HG03439 (cell line): ENCODE results near the gene SCFD2.
"Not testable (repeated sequence)": the region's sequence is repeated elsewhere in the genome, so short reads cannot be mapped to it uniquely, and the experiment has no call there.

ENCODE experiments used
- ATAC-seq: cut with Tn5 transposase; IDR thresholded peaks from one replicate; pipeline ENCODE4 v1.9.1; 2021; ENCODE audit warnings: mild to moderate bottlenecking, moderate library complexity; ENCODE audit not compliant: unreplicated experiment

Gene SCFD2

DNA sequence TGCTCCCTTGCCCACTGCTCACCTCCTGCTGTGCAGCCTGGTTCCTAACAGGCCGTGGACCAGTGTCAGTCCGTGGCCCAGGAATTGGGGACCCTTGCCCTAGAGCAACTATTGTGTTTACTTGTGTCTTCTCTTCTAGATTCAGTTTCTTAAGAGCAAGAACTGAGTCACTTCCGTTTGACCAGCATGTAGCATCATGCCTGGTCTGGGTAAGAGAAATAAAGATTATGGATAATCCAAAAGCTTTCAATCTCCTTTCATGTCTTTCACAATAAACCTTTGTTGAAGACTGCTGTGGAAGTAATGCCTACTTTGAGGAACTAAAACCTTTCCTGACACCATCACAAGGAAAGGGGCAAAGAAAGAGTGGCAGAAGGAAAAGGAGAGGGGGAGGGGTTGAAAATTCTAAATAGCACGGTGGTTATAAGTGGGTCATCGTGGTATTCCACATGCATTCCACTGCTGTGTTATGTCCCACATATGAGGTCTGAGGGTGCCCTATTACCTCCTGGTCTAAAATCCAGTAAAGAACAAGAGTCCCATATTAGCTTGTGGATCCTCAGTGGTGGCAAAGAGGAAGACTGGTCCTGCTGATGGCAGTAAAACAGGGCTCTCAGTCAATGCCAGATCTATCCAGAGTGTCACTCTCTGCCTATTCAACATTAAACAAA lies 370.4 kb downstream of the SCFD2 start:
- no peak for ATAC-seq

DNA sequence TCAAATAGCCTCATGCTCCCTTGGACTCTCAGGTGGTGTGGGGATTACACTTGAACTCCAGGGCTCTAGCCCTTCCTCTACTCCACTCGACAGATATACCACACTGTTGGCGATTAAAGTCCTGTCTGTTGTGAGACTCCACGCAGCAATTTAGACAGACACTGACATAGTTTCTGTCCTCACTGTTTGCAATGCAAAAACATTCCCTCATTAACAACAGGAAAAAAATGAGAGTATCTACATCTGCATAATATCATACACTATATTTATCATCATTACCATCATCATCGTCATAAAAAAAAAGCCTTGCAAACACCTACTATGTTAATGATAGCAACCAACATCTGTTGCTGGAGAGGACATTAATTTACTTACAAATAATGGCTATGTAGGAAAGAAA lies 371.3 kb downstream of the SCFD2 start:
- ATAC-seq: no peak

DNA sequence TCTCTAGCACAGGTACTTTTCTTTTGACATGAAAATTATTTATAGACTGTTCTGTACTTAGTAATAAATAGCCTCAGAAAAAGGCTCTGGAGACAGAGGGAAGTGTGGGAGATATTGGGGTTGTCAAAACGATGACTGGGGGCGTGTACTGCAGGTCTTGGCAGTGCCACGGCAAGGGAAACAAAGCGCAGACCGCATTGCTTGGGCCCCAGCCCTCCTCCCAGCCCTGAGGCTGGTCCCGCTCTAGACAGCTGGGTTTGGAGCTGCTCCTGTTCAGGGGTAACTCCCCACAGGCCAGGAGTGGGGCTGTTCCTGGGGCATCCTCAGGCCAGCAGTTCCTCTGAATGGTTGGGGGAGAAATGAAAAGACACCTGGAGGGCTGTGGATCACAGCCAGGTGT lies 372.1 kb downstream of the SCFD2 start:
- no peak for ATAC-seq

DNA sequence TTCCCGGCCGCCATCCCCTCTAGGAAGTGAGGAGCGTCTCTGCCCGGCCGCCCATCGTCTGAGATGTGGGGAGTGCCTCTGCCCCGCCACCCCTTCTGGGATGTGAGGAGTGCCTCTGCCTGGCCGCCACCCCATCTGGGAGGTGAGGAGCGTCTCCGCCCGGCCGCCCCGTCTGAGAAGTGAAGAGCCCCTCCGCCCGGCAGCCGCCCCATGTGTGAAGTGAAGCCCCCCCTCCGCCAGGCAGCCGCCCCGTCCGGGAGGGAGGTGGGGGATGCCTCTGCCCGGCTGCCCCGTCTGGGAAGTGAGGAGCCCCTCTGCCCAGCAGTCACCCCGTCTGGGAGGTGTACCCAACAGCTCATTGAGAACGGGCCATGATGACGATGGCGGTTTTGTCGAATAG lies 373.3 kb downstream of the SCFD2 start:
- not testable (repeated sequence) for ATAC-seq

DNA sequence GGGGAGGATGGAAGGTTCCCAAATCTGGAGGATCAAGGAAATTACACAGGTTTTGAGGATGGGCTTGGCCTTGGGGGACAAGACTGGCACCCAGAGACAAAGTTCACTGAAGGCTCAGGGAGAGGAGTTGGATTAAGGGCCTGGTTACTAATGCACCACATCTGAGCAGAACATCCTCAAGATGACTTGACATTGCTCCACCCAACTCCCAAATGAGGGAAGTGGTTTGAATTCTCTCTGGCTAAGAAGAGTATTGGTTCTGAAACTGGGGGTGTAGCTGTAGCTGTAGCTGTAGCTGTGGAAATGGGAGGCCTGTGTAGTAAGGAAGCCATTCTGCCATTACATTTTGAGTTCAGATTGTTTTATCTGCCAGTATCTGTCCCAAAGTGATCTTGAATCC lies 374.4 kb downstream of the SCFD2 start:
- no peak for ATAC-seq

DNA sequence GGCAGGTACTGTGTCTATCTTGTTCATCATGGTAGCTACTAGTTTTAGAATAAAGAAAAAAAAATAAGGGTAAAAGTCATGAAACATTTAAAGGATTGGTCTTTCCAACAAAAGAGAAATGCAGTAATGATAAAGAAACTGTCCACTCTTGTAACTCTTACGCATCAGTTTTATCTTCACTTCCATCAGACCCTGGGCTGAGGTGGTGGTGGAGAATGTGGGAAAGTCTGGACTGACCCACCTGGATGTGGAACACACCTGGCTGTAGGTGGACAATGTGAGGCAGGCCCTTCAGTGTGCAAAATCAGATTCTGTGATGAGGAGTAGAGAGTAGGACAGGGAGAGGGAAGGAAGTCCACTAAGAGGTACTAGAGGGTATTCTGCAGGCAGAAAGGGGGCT lies 375.2 kb downstream of the SCFD2 start:
- no peak for ATAC-seq

DNA sequence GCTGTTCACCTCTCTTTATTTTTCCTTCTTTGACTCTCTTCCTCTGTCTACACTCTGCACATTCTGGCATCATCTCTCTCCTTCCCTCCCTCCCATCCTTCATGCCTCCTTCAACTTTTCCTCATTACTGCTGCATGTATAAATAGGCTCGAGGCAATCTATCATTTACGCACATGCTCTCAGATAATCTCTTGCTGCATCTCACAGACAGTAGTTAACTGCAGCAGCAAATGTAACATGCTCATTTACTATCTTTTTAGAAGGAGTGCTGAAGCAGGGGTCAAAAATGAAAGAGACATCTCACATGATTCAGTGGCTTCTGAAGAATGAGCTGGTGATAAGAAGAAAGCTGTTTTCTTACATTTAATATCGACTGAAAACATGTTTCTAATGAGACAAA lies 376.0 kb downstream of the SCFD2 start:
- no peak for ATAC-seq

DNA sequence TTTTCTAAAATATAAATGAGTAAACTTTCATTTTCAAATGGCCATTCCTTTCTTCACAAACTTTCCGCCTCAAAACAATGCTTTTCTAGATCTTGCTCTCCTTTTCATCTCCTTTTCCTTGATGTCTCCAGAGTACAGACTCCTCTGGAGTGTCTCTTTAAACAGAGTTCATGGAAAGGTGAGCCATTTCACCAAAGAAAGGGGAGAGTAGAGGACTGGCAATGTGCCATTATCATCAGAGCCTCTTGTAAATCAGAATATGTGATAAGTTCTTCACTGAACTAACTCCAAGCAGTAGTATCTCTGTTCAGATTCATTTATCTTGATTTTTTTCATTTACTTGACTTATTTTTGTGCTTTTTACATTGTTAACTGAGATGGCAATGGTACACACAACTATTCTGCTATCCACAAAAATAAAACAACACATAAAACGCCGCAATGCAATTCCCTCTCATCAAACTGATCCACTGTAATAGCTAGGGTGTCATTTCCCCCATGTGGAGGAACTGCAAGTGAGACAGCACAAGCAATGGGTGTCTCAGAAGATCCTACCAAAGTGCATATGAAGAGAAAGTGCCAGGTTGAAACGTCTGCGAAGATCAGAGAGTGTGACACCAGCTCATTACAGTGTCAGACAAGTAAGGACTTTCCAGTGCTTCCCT lies 378.3 kb downstream of the SCFD2 start:
- ATAC-seq: no peak

DNA sequence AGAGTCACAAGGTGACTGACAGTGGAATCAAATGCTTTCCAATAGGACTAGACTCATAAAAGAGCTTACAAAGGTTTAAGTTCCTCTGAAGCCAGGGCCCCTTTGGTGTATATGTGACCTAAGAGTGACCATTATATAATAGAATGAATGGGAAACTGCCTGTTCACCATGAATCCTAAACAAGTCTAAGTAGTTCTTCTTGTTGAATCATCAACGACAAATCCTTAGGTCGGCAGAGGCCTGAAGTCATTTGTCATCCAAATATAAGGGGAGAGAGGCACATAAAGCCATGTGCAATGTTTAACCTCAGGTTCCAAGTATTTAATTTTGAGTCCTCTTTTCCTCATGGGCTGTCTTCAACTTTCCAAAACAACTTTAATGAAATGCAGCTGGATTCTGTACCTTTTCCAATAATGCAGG lies 381.4 kb downstream of the SCFD2 start:
- ATAC-seq: no peak

DNA sequence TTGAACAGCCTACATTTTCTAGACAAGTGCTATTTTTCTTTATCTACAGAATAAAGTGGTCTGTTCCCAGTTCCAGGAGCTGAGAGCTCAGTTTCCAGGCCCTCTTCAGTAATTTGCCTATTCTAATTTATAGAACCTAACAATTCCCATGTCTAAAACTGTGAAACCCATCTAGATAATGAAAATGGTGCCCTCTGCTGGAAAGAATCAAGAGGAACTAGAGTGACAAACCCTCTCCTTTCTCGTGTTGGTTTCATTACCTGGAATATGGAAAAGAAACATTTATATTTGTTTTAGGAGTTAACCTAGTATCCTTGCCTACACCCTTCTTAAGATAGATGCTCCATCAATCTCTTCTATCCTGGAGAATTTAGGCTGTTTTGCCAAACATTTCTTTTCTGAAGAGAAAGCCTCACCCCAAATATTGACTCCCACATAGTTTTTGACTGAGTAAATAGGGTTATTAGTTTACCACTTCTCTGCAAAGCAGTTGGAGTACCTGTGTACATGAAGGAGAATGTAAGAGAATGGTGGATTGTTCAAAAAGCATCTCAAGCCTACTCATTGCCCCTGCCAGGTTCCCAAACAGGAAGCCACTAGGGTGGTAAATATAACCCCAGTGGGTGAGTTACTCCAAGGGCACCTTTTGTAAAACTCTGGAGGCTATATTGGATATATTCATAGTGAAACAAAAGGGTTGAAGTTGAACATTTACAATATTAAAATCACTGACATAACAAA lies 382.1 kb downstream of the SCFD2 start:
- no peak for ATAC-seq

DNA sequence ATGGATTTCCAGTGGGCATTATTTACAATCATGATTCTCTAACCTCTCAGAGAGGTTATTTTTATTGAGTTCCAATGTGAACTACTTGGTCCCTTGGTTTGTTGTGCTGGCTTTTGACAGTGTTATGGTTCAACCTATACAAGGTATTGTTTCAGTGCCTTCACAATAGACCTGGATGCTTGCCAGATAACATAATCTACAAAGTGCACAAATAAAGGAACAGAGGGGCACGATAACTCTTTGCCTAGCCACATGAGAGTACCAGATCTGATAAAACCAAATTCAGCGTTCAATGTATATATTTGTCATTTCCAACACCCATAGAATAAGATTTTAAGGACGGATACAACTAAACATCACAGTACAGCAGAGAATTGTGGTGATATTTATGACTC lies 382.9 kb downstream of the SCFD2 start:
- ATAC-seq: no peak

DNA sequence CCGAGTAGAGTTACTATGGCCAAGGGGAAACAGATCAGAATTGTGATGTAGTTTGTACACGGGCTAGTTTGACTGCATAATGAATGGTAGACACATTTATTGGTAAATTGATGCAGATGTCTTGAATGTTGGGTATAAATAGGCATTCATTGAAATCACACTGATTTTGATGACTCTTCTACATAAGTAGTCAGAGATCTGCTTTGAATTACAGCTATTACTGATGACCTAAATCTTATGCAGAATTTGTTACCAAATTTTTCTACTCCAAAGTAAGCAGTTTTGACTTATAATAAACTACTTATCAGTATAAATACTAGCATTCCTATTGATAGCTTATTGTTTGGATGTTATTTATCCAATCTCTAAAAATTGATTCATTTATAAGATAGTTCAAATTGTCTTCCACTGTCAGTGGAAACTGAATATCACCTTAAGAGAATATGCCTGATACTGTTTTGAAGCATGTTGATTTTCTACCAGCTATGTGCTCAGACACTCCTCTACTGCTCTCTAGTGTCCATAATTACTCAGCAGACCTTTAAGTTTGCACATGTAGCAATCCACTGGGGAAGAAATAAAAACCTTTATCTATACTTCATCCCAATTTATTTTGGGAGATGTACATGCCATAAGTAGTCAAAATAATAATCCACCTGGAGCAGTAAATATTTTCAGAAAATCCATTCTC lies 383.5 kb downstream of the SCFD2 start:
- ATAC-seq: no peak

DNA sequence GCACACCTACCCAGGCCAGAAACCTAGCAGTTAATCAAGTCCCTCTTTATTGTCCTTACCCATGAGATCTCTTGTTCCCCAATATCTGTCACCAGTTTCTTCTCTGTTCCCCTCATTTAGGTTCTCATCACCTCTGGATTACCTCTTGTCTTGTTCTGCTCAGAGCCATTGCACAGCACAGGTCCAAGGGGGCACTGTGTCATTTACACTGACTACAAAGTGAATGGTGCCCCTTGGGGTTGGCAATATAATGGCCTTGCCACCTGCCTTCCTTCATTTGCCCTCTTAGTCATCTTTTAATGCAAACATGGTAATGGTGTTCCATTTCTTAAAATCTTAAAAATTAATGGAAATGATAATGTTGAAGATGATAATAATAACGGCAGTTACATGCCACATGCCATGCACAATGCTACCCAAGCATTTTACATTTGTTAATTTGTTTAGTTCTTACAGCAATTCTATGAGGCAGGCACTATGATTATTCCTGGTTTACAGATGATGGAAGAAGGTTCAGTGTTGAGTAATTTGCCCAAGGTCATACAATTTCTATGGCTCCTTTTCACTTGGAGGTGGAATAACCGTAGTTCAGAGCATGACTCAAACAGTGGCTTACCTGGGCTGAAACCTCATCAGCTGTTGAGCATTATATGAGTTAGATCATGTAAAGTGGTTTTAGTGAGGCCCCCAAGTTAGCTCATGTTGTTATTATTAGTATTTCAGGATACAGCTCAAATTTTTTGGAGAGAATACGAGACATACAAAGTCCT lies 385.9 kb downstream of the SCFD2 start:
- no peak for ATAC-seq

DNA sequence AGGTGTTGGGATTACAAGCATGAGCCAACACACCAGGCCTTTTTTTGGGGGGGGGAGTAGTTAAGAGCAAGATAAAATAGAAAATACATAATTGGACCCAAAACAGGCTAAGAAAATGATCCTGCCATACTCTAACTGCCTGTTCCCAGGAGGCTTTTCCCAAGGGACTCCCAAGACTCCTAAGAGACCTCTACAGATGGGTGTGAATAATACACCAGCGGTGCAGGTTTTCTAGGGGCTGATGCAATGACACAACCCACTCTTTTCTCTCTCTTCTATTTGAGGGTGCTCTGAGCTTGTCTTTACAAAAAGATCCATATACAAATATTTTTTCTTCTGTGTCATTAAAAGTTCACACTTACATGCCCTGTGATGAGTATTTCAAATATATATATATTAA lies 386.8 kb downstream of the SCFD2 start:
- no peak for ATAC-seq

DNA sequence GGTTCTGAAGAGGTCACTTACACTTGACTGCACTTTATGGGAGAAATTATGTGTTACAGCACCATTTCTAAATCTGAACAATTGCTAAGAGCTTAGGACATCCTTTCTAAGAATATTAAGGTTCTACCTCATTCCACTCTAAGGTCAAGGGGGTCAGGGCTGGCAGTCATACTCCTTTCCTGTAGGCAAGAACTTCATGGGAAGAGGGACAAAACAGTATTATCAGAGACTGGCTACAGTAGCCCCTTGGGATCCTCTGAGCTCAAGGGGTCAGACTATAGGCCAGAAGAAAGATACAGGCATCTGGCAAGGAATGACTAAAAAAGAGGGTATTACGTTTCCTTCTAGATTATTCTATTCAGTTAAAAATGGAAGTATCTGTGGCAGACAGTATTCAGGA lies 388.6 kb downstream of the SCFD2 start:
- ATAC-seq: no peak

DNA sequence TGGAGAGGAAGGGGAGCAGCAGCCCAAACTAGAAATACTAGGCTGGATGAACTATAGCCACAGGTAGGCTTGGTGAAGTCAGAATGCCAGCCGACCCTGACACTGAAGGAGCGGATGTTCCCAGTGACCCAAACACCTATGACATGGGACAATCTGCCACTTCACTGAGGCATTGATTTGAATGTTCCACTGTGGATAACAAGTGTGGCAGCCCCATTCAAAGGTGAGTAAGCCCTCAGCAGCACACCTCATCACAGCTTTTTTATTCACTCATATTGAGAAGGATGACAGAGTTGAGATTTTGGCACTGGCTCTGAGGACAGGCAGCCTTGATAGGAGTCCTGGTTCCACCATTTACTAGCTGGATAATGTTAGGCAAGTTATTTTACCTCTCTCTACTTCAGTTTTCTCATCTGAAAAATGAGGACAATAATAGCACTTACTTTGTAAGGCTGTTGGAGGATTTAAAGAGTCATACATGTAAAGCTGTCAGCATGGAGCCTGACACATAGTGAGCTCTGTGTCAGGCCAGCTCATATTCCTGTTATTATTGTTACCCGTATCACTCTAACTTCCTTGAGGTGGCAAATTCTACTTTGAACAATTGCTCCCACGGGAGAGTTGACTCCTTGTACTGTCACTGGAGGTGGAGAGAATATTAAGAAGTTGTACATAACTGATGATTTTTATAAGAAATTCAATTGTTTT lies 389.2 kb downstream of the SCFD2 start:
- no peak for ATAC-seq

DNA sequence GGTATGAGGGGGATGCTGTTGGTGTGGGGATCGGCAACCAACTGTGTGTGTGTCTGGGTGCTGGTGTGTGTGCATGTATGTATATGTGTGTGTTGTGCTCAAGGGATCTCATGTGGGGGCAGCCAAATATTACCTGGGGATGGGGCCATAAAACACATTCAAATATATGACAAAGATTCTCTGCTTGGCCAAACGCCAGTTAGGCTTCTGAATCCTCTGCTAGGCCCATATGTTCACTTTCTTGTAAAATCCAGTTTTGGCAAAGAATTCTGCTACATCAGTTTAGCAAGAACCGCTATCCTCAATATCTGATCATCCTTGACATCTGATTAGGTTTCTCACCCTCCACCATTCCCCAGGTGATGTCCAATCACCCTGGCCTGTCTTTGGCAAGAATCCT lies 397.2 kb downstream of the SCFD2 start:
- no peak for ATAC-seq

DNA sequence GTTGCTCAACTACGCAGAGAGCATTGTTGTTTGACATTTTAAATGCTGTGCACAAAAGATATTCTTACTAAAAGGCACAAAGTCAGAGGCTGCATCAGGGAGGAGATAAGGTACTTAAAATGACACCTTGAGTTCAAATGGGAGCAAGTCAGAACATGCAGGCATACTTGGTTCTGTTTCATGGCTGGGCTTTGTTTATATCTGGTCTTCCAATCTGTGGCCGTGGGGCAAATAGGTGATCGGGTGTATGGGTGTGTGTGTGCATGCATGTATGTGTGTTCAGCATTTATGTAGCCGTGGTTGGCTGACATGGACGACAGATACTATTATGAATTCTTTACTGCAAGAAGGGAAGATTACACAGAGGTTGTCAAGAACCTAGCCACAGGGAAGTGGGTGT lies 397.6 kb downstream of the SCFD2 start:
- ATAC-seq: no peak

DNA sequence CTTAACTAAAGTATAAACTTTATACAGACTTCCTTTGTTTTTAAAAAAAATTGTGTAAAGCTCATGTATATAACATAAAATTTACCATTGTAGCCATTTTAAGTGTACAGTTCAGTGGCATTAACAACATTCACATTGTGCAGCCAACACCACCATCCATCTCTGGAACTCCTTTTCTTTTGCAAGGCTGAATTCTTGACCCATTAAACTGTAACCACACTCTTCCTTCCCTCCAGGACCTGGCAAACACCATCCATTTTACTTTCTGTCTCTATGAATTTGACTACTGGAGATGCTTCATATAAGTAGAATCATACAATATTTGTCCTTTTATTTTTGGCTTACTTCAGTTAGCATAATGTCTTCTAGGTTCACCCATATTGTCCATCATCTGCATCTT lies 399.1 kb downstream of the SCFD2 start:
- no peak for ATAC-seq

DNA sequence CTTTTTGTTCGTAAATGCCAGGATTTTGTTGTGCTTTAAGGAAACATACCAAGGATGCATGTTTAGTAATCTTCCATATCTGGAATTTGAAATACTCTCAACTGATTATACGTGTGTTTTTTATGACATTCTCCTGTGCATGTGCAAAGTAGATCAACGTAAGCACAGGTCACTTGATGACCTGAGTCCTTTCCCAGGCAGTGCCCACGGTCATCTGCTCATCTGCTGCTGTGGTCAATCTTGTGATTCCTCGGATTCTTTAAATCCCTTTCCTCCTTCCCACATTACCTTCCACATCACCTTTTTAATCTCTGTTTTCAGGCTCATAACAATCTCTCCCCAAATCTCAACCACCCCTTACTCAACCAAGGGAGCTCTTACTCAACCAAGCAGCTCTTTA lies 399.7 kb downstream of the SCFD2 start:
- no peak for ATAC-seq
